ENCODE measurements around the gene CAMTA2.
"Not testable (repeated sequence)": the region's sequence is repeated elsewhere in the genome, so short reads cannot be mapped to it uniquely, and the experiment has no call there.

CAMTA2 gene

DNA sequence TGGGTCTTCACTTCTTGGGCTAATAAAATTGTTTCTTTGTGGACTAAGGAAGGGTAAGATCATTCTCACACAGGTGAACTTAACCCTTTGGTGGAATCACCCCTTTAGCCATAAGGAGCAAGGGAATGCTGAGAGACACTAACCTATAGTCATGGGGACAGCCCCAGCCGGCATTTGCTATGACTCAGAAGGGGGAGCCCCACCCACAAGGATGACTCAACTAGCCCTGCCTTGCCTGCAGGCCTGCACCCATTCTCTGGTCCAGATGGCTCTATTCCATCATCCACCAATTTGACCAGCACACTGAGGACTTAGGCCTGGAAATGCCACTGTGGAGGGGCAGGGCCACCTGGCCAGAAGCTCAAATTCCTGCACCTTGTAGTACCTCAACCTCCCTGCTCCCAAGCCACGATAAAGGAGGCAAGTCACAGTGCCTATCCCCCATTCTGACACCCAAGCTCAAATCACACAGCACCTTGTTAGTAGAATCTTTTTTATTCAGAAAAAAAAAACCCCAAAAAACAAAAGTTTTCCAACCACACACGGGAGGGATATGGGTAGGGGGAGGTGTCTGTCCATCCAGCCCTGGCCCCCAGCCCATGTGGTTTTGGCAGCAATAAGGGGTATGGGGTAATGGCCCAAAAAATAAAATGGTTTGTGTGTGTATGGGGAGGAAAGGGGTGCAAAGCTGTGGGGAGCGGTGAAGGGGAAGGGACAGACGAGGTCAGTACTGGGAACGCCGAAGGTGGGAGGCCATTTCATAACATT is 42.1 kb downstream of the CAMTA2 start:
- no peak for DNase-seq

DNA sequence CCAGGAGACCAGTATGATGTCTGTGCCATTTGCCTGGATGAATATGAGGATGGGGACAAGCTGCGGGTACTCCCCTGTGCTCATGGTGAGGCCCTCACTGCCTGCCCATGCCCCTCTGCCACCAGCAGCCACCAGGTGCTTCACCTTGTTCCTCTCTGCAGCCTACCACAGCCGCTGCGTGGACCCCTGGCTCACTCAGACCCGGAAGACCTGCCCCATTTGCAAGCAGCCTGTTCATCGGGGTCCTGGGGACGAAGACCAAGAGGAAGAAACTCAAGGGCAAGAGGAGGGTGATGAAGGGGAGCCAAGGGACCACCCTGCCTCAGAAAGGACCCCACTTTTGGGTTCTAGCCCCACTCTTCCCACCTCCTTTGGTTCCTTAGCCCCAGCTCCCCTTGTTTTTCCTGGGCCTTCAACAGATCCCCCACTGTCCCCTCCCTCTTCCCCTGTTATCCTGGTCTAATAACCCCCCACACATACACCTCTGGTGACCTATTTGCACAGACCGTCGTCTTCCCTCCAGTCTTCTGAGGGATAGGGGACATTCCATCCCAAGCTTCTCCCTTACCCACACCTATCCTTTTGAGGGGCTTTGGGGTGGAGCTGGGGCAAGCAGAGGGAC is 42.8 kb downstream of the CAMTA2 start:
- DNase-seq, result no peak

DNA sequence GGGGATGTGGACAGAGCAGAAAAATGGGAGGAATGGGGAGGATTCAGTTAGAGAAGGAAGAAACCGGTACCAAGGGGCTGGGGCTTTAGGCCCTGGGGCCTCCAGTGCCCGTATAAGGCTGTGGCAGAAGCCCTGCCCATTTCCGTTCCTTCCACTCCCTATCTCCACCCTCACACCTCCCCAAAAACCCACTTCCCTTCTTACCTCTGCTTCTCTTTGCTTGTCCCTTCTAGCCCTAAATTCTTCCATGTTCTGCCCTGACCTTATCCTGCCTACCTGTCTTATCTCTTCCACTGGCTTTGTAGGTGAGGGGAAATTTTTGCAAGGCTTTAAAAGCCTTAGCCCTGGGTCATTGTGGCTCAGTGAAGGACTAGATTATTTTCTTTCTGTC is 43.3 kb downstream of the CAMTA2 start:
- DNase-seq, result no peak

DNA sequence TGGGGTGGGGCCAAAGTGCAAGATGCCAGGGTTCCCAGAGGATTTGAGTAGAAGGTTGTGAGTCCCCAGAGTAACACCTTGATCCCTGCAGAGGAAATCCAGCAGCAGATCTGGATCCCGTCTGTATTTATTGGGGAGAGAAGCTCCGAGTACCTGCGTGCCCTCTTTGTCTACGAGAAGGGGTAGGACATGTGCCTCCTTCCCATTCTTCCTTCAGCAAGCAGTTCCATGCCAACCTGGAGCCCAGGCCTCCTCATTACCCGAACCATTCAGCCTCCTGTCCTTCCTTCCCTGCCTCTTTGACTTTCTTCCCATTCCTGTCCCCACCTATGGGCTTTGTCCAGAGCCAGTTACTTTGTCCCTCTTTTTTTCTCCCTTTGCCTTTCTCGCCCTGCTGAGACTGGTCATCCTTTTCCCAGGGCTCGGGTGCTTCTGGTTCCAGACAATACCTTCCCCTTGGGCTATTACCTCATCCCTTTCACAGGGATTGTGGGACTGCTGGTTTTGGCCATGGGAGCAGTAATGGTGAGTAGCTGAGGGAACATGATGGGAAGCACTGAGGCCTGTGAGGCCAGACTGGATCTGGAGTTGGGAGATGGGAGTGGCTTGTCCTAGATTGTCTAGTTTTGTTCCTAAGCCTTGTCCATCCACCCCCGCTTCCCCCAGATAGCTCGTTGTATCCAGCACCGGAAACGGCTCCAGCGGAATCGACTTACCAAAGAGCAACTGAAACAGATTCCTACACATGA is 44.5 kb downstream of the CAMTA2 start:
- DNase-seq, result no peak

DNA sequence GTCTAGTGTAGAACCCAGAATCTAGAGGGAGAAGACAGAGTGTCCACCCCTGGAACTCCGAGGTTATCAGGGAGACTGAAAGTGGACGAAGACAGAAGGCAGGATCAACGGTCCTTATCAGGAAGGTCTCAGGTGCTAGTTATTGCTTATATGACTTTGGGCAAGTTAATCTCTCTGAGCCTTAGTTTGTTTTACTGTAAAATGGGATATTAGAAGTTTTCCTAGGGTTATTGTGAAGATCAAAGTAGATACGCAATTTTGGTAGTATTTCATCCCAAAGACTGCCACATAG is 46.2 kb downstream of the CAMTA2 start:
- no peak for DNase-seq

DNA sequence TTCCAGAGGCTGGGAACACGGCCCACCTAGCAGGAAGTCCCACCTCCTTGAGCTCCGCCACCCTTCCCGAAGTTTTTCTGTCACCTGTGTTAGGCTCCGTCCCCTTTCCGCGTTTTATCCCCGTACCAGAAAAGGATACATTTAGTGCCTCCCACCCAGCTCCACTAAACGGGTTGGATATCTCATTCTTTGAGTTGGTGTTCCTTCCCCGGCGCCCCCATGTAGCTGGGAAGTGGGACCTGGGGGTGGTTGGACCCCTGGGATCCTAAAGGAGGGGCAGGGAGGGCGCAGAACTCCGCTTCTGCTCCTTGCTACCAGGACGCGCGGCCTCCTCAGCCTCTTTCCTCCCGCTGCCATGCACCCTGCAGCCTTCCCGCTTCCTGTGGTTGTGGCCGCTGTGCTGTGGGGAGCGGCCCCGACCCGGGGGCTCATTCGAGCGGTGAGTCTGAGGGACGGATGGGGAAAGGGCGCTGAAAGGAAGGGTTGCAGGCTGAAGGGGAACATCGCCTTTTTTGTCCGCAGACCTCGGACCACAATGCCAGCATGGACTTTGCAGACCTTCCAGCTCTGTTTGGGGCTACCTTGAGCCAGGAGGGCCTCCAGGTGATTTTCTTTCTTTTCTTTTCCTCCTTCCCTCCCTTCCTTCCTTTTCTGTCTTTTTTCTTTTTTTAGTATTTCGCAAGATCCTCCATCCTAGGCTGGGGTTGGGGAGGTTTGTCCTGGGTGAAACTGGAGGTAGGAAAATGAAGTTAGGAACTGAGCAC is 46.7 kb downstream of the CAMTA2 start:
- DNase-seq, result no peak

DNA sequence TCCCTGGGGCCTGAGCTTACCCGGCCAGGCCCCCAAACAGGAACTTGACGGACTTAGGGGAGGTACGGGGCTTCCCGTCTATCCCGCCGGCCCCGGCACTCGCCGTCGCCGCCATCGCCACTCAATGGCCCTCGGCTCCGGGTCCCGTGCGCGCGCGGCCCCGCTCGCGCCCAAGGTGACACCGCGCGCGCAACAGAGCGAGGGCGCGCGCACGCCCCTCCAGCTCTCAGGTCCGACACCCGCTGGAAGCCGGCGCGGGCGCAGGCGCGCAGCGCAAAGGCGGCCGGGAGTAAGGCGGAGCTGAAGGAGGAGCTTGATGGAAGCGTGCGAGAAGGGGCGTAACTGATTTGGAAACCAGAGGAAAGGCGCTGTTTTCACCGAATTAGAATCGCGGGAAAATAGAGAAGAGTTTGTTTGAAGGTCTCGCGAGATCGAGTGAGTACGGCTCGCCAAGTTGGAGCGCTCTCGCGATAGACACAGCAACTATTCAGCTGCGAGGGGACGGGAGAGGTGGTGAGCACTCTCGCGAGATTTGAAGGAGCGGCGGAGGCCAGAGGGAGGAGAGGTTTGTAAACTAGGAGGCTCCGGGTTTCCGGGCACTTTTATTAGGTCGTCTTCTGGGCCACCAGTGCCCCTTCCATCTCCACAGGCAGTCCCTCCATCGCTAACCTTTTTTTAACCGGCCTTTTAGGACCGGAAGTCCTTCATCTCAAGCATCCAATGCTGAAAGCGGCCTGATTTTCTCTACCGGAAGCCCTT is 47.5 kb downstream of the CAMTA2 start, which contains the start of the genes RNF167 and SLC25A11:
Gene RNF167, plus strand, starts transcription at position 473 of the 759 bp plus-strand sequence. CDS start 642 bp downstream, outside the sequence.
Gene SLC25A11, minus strand, starts transcription at position 251 of the 759 bp plus-strand sequence. Its CDS starts 136 bp downstream, at position 115.
- peak; percentile 98 for DNase-seq

DNA sequence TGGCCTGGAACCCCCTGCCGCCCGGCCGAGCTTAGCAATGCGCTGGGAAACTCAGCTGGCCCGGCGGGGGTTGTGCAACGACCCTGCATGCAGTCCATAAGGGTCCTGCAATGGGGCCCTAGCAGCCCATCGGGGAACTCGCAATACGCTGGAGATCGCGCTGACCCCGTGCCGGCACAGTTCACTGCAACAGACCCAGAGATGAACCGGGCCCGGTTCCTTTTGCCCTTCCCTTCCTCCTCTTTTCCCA is 48.0 kb downstream of the CAMTA2 start:
- no peak for DNase-seq

DNA sequence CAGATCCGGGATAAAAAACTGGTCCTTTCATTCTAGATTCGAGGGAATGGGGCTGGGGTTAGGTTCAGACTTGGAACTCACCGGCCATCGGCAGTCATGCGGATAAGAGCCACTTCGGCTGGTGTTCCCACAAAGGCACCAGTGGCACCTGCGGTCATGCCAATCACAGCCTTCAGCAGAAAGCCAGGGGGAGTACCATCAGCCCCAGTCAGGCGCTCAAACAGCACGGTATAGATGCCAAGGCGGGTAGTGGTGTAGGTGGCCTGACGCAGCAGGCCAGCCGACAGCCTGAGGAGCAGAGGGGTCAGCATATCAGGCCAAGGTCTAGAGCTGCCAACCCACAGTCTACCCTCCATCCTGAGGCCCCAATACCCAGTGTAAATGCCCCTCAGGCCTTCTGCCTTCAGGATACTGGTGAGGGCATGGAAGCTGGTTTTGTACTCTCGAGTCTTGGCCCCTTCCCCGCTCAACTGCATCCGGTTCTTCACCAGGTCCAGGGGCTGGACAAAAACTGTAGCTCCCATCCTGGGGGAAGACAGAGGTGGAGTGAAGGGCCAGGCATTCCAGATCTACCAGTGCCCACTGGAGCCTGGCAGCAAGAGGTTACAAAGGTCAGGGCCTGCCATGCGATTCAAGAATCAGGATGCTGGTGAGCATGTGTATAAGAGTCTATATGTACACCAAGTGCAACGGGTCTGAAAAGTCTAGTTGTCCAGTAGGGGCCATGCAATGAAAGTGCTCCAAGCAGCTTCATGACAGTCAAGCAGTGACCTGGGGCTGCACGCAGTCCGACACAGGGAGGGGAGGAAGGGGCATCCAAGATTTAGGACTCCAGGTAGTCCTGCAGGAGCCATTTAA is 48.6 kb downstream of the CAMTA2 start:
- peak; percentile 12 for DNase-seq

DNA sequence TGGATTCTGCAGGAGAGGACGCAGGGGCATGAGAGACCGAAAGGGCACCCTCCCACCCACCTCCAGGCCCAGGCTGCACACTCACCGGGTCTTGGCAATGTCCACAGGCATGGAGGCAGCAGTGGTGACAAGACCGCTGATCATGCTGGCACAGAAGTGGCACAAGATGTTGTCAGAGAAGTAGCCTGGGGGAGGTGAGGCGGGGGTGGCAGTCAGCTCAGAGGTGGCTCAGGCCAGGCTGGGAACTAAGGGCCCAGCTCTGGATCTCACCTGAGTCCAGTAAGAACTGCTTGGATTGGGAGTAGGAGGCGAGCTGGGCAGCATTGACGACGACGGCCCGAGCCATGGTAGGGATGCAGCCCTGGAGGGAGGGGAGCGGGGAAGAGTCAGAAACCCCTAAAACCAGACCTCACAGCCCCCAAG is 49.4 kb downstream of the CAMTA2 start:
- DNase-seq, result no peak

DNA sequence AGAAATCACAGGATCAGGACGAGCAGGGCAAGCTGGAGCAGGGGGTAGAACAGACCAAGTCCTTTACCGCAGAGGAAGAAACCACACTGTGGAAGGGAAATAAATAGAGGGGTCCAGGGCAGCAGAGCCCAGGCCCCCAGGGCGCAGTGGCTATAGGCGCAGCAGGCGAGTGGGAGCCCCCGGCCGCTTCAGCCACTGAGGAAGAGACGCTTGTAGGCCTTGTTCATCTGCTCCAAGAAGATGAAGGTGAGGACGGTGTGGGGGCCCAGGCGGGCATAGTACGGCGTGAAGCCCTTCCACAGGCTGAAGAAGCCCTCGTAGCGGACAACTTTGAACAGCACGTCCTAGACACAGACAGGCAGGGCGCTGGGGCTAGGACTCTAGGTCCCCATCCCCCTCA is 49.9 kb downstream of the CAMTA2 start:
- DNase-seq, result no peak

DNA sequence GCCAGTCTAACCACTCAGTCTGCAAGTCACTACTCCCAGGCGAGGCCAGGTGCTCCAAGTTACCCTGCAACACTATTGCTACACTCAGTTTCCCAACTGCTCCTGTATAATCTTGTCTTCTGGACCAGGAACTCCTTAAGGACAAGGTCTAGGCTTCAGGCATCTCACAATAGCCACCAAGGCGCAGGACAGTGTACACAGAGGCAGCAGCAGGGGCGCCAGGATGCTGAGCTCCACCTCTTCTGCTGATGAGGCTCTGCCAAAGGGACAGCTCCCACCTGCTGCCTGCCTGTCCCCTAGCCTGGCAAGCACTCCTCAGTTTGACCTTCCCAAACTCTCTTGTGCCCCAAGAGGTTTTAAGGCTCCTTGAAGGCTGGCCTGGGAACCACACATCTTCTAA is 51.0 kb downstream of the CAMTA2 start:
- DNase-seq, result no peak

DNA sequence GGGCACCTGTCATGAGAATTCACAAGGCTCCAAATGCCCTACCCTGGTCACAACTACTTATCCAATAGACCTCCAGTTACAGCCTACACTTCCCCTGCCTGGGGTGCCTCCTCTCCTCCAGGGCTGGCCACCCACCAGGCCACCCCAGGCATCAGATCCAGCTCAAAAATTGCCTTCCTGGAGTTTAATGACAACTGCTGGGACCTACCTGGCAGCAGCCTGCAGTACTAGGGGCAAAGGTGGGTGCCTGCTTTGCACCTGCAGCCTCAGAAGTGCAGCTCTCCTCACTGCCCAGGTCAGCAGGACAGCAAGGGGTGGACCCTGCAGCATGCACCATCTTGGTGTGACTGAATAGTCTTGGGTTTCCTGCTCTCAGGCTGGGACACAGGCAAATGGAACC is 51.8 kb downstream of the CAMTA2 start:
- no peak for DNase-seq

DNA sequence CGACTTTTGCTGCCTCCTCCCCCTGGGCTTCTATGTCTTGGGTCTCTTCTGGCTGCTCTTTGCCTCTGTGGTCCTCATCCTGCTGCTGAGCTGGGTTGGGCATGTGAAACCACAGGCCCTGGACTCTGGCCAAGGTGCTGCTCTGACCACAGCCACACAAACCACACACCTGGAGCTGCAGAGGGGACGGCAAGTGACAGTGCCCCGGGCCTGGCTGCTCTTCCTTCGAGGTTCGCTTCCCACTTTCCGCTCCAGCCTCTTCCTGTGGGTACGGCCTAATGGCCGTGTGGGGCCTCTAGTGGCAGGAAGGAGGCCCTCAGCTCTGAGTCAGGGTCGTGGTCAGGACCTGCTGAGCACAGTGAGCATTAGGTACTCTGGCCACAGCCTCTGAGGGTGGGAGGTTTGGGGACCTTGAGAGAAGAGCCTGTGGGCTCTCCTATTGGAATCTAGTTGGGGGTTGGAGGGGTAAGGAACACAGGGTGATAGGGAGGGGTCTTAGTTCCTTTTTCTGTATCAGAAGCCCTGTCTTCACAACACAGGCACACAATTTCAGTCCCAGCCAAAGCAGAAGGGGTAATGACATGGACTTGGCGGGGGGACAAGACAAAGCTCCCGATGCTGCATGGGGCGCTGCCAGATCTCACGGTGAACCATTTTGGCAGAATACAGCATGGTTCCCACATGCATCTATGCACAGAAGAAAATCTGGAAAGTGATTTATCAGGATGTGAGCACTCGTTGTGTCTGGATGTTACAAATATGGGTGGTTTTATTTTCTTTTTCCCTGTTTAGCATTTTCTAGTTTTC is 53.1 kb downstream of the CAMTA2 start:
- DNase-seq, result peak; percentile 60

DNA sequence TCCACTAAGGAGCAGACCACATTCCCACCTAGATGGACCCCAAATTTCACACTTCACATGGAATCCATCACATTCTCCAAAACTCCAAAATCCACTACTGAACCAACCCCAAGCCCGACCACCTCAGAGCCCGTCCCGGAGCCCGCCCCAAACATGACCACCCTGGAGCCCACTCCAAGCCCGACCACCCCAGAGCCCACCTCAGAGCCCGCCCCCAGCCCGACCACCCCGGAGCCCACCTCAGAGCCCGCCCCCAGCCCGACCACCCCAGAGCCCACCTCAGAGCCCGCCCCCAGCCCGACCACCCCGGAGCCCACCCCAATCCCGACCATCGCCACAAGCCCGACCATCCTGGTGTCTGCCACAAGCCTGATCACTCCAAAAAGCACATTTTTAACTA is 53.8 kb downstream of the CAMTA2 start:
- no peak for DNase-seq

DNA sequence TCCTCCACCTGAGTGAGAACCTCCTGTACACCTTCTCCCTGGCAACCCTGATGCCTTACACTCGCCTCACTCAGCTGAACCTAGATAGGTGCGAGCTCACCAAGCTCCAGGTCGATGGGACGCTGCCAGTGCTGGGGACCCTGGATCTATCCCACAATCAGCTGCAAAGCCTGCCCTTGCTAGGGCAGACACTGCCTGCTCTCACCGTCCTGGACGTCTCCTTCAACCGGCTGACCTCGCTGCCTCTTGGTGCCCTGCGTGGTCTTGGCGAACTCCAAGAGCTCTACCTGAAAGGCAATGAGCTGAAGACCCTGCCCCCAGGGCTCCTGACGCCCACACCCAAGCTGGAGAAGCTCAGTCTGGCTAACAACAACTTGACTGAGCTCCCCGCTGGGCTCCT is 54.7 kb downstream of the CAMTA2 start:
- no peak for DNase-seq

DNA sequence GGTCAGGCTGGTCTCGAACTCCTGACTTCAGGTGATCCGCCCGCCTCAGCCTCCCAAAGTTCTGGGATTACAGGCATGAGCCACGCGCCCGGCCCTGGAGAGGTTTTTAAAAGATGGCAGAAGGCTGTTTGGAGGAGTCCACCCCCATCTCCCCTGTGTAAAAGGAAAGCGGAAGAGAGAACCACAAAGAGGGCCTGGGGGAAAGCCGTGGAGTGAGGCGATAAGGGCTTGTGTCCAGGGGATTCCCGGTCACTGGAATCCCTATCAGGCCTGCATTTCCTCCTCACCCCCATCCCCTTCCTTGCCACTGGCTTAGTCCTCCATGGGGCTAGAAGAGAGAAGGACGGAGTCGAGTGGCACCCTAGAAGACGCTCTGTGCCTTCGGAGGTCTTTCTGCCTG is 55.5 kb downstream of the CAMTA2 start, which contains the start of gene GP1BA:
Gene GP1BA, plus strand, starts transcription at position 315 of the 400 bp plus-strand sequence. CDS start 328 bp downstream, outside the sequence.
- no peak for DNase-seq

DNA sequence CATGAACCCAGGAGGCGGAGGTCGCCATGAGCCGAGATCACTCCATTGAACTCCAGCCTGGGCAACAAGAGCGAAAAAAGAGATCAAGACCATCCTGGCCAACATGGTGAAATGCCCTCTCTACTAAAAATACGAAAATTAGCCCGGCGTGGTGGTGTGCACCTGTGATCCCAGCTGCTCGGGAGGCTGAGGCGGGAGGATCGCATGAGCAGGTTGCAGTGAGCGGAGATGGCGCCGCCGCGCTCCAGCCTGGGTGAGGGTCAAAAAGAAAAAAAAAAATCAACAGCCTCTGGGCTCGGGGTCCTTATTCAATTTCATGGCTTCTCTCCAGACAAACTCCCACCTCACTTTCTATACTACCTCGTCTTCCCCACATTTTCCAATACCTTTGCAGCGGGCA is 58.6 kb downstream of the CAMTA2 start:
- DNase-seq, result no peak

DNA sequence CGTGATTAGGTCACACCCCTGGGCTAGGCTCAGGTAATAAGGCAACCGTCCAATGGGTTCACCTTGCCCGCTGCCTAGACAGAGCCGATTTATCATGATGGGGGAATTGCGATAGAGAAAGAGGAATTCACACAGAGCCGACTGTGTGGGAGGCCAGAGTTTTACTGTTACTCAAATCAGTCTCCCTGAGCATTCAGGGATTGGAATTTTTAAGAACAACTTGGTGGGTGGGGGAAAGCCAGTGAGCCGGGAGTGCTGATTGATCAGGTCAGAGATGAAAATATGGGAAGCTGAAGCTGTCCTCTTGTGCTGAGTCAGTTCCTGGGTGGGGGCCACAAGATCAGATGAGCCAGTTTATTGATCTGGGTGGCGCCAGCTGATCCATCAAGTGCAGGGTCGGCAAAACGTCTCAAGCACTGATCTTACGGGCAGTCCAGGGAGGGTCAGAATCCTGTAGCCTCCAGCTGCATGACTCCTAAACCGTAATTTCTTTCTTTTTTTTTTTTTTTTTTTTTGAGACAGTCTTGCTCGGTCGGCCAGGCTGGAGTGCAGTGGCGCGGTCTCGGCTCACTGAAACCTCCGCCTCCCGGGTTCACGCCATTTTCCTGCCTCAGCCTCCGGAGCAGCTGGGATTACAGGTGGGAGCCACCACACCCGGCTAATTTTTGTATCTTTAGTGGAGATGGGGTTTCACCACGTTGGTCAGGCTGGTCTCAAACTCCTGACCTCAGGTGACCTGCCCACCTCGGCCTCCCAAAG is 60.7 kb downstream of the CAMTA2 start:
- not testable (repeated sequence) for DNase-seq

DNA sequence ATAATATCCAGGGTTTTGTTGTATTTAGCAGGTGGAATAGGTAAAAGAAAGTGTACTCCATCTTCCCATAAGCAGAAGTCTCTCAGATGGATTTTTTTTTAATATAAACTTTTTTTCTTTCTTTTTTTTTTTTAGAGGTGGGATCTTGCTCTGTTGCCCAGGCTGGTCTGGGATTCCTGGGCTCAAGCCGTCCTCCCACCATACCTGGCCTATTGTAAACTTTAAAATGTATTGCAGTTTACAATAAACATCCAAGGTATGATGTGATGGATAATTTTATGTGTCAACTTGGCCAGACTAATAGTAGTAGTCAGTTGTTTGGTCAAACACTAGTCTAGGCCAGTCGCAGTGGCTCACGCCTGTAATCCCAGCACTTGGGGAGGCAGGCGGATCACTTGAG is 66.2 kb downstream of the CAMTA2 start:
- no peak for DNase-seq

Data from DMS79 (cell line).